Measurements from ENCODE around the gene SAMMSON. TPM values are rescaled to one million over a fixed set of nuclear protein-coding genes. Genes with fewer than 3 reads are reported as not detected.

The SAMMSON gene
- total and polyA plus RNA-seq, 9 of the 15 experiments (the other 6 are each of a cell fraction or from before 2014, with no cell fraction given): 0.65 to 4.4 (median 1.9) TPM

- TF ChIP-seq ZNF57 (CRISPR knock-in tag; IDR thresholded peaks at IDR 0.05) (no peak), ZNF217 (CRISPR knock-in tag; IDR thresholded peaks at IDR 0.05) (no peak), DMBX1 (CRISPR knock-in tag; IDR thresholded peaks at IDR 0.05; ENCODE audit: borderline replicate concordance) (no peak), PHF8 (IDR thresholded peaks at IDR 0.05; ENCODE audit: borderline replicate concordance, low read length) (peak; percentile 35; the same call in 1 of the 2 replicates), SRSF9 (IDR thresholded peaks at IDR 0.05; ENCODE audit: borderline replicate concordance, low read depth, low read length) (no peak), NR3C1 (CRISPR knock-in tag; IDR thresholded peaks at IDR 0.05) (no peak), TCF7 (IDR thresholded peaks at IDR 0.05; ENCODE audit: borderline replicate concordance) (no peak), PRDM10 (IDR thresholded peaks at IDR 0.05; ENCODE audit: partially characterized antibody) (peak; percentile 32), PCBP2 (IDR thresholded peaks at IDR 0.05; ENCODE audit: low read depth, low read length, poor library complexity, severe bottlenecking) (no peak), SNIP1 (IDR thresholded peaks at IDR 0.05; ENCODE audit: low read depth) (no peak), USF2 (CRISPR knock-in tag; IDR thresholded peaks at IDR 0.05) (no peak), NUFIP1 (IDR thresholded peaks at IDR 0.05; ENCODE audit: partially characterized antibody) (no peak), DNMT1 (IDR thresholded peaks at IDR 0.05) (no peak), ZNF408 (CRISPR knock-in tag; IDR thresholded peaks at IDR 0.05; ENCODE audit: low read depth) (no peak), HOXB6 (CRISPR knock-in tag; IDR thresholded peaks at IDR 0.05; ENCODE audit: borderline replicate concordance) (no peak)
- TF ChIP-seq, protein P1, sequence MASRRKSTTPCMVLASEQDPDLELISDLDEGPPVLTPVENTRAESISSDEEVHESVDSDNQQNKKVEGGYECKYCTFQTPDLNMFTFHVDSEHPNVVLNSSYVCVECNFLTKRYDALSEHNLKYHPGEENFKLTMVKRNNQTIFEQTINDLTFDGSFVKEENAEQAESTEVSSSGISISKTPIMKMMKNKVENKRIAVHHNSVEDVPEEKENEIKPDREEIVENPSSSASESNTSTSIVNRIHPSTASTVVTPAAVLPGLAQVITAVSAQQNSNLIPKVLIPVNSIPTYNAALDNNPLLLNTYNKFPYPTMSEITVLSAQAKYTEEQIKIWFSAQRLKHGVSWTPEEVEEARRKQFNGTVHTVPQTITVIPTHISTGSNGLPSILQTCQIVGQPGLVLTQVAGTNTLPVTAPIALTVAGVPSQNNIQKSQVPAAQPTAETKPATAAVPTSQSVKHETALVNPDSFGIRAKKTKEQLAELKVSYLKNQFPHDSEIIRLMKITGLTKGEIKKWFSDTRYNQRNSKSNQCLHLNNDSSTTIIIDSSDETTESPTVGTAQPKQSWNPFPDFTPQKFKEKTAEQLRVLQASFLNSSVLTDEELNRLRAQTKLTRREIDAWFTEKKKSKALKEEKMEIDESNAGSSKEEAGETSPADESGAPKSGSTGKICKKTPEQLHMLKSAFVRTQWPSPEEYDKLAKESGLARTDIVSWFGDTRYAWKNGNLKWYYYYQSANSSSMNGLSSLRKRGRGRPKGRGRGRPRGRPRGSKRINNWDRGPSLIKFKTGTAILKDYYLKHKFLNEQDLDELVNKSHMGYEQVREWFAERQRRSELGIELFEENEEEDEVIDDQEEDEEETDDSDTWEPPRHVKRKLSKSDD (conservative IDR thresholded peaks at IDR 0.05; ENCODE audit: low read length): no peak
These were observed at the start of gene SAMMSON (continued) for GRCh38 chr3:69999140-70000027.

All from K562 (cell line).